SK-N-SH treated with all-trans-retinoic acid at 6 μM for 48 hours (cell line): ENCODE results near the gene MIDN.

Source experiments
- ATAC-seq: fragments of 200-7000 bp; cut with Tn5 transposase; 3 replicates; pipeline ENCODE4 v1.9.1; 2020; ENCODE audit warnings: mild to moderate bottlenecking, moderate library complexity
- ARNTL ChIP-seq: fragments of 450-650 bp; formaldehyde crosslinking; IDR thresholded peaks from 2 replicates; pipeline ENCODE4 v1.5.0; 2020; ENCODE audit warnings: low read depth, mild to moderate bottlenecking, moderate library complexity, borderline replicate concordance
- BACH2 ChIP-seq: fragments of 250-450 bp; sonication (Bioruptor Pico); IDR thresholded peaks from 2 replicates; pipeline ENCODE4 v1.9.0; 2021; ENCODE audit warnings: mild to moderate bottlenecking, borderline replicate concordance
- CSDC2 ChIP-seq: fragments of 250-450 bp; sonication (Bioruptor Pico); IDR thresholded peaks from 2 replicates; pipeline ENCODE4 v1.5.0; 2020; ENCODE audit warnings: mild to moderate bottlenecking, moderate library complexity
- ESRRG ChIP-seq: fragments of 250-450 bp; sonication (Bioruptor Pico); IDR thresholded peaks from 2 replicates; pipeline ENCODE4 v1.6.1; 2021; ENCODE audit warnings: mild to moderate bottlenecking
- GLIS3 ChIP-seq: fragments of 250-450 bp; sonication (Bioruptor Pico); IDR thresholded peaks from 2 replicates; pipeline ENCODE4 v1.5.0; 2020; ENCODE audit warnings: mild to moderate bottlenecking, moderate library complexity
- ISL1 ChIP-seq: fragments of 250-450 bp; sonication (Bioruptor Pico); IDR thresholded peaks from 2 replicates; pipeline ENCODE4 v2.1.2; 2022; ENCODE audit warnings: mild to moderate bottlenecking, moderate library complexity
- OSR1 ChIP-seq: fragments of 250-450 bp; sonication (Bioruptor Pico); IDR thresholded peaks from 2 replicates; pipeline ENCODE4 v1.8.0; 2022; ENCODE audit warnings: moderate library complexity, mild to moderate bottlenecking, inconsistent platforms
- PPARA ChIP-seq: fragments of 250-450 bp; sonication (Bioruptor Pico); IDR thresholded peaks from 2 replicates; pipeline ENCODE4 v1.5.0; 2020; ENCODE audit warnings: mild to moderate bottlenecking, borderline replicate concordance
- RARB ChIP-seq: fragments of 250-450 bp; sonication (Bioruptor Pico); IDR thresholded peaks from 2 replicates; pipeline ENCODE4 v1.8.0; 2021; ENCODE audit warnings: mild to moderate bottlenecking, moderate library complexity
- SNAI2 ChIP-seq: fragments of 250-450 bp; sonication (Bioruptor Pico); IDR thresholded peaks from 2 replicates; pipeline ENCODE4 v1.5.0; 2020; ENCODE audit warnings: mild to moderate bottlenecking, moderate library complexity
- TCF4 ChIP-seq: fragments of 250-450 bp; sonication (Bioruptor Pico); IDR thresholded peaks from 2 replicates; pipeline ENCODE4 v1.8.0; 2021; ENCODE audit warnings: mild to moderate bottlenecking, moderate library complexity, borderline replicate concordance
- TOX ChIP-seq: fragments of 250-450 bp; sonication (Bioruptor Pico); IDR thresholded peaks from 2 replicates; pipeline ENCODE4 v1.8.0; 2021; ENCODE audit warnings: mild to moderate bottlenecking, moderate library complexity, borderline replicate concordance
- ZFP3 ChIP-seq: fragments of 250-450 bp; sonication (Bioruptor Pico); IDR thresholded peaks from 2 replicates; pipeline ENCODE4 v1.5.0; 2020; ENCODE audit warnings: mild to moderate bottlenecking, moderate library complexity
- ZFP30 ChIP-seq: fragments of 450-650 bp; formaldehyde crosslinking; IDR thresholded peaks from 2 replicates; pipeline ENCODE4 v1.5.0; 2022; ENCODE audit warnings: mild to moderate bottlenecking, moderate library complexity
- ZNF565 ChIP-seq: fragments of 450-650 bp; formaldehyde crosslinking; conservative IDR thresholded peaks from 2 replicates; pipeline ENCODE4 v1.5.0; 2020; ENCODE audit warnings: low read depth, mild to moderate bottlenecking, moderate library complexity
- ZNF70 ChIP-seq: fragments of 450-650 bp; formaldehyde crosslinking; IDR thresholded peaks from 2 replicates; pipeline ENCODE4 v1.5.0; 2020; ENCODE audit warnings: mild to moderate bottlenecking, moderate library complexity
- ZNF8 ChIP-seq: fragments of 450-650 bp; formaldehyde crosslinking; IDR thresholded peaks from 2 replicates; pipeline ENCODE4 v1.5.0; 2020; ENCODE audit warnings: mild to moderate bottlenecking, moderate library complexity
- TF ChIP-seq, protein P1 (sequence below): fragments of 250-450 bp; sonication (Bioruptor Pico); IDR thresholded peaks from 2 replicates; pipeline ENCODE4 v1.5.1; 2021; ENCODE audit warnings: mild to moderate bottlenecking, moderate library complexity
- TF ChIP-seq, protein P2 (sequence below): fragments of 250-450 bp; sonication (Bioruptor Pico); IDR thresholded peaks from 2 replicates; pipeline ENCODE4 v1.5.0; 2020; ENCODE audit warnings: mild to moderate bottlenecking, moderate library complexity
- TF ChIP-seq, protein P3 (sequence below): fragments of 250-450 bp; sonication (Bioruptor Pico); IDR thresholded peaks from 2 replicates; pipeline ENCODE4 v1.5.1; 2020; ENCODE audit warnings: low read depth, mild to moderate bottlenecking, moderate library complexity
- TF ChIP-seq, protein P4 (sequence below): fragments of 250-450 bp; sonication (Bioruptor Pico); IDR thresholded peaks from 2 replicates; pipeline ENCODE4 v1.8.0; 2021; ENCODE audit warnings: low read depth, mild to moderate bottlenecking, moderate library complexity, borderline replicate concordance
- TF ChIP-seq, protein P5 (sequence below): fragments of 250-450 bp; sonication (Bioruptor Pico); IDR thresholded peaks from 2 replicates; pipeline ENCODE4 v1.8.0; 2020; ENCODE audit warnings: mild to moderate bottlenecking, moderate library complexity, borderline replicate concordance

MIDN gene

DNA sequence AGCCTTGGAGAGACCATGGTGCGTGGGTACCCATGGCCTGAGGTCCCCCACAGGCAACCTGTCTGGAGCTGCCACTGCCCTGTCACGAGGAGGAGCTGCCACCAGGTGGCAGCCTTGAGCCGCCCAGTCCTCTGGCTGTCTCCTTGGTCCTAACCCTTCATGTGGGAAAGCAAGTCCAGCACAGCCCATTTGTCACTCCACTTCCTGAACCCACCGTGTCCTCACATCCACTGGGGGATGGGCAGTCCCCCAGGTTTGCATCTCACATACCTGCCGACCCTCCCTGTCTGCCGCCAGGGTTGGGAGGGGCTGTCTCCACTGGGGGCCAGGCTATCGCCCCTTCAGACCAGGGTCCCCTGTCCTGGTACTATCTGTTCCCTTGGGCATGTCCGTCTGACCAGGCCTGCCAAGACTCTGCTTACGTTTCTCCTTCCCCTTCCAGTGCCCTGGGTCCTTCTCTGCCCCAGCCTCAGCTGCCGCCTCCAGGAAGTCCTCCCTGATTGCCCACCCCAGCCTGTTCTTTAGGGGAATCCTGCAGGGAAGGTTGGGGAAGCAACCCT lies 31.5 kb downstream of the MIDN start:
- TF ChIP-seq ISL1, result no peak
- TF ChIP-seq, protein P1, sequence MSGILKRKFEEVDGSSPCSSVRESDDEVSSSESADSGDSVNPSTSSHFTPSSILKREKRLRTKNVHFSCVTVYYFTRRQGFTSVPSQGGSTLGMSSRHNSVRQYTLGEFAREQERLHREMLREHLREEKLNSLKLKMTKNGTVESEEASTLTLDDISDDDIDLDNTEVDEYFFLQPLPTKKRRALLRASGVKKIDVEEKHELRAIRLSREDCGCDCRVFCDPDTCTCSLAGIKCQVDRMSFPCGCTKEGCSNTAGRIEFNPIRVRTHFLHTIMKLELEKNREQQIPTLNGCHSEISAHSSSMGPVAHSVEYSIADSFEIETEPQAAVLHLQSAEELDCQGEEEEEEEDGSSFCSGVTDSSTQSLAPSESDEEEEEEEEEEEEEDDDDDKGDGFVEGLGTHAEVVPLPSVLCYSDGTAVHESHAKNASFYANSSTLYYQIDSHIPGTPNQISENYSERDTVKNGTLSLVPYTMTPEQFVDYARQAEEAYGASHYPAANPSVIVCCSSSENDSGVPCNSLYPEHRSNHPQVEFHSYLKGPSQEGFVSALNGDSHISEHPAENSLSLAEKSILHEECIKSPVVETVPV, result no peak
- no peak for TF ChIP-seq SNAI2 (CRISPR knock-in tag)
- TF ChIP-seq ZFP3, result no peak
- TF ChIP-seq RARB (CRISPR knock-in tag), result no peak
- TF ChIP-seq TOX, result no peak
- TF ChIP-seq, protein P2, sequence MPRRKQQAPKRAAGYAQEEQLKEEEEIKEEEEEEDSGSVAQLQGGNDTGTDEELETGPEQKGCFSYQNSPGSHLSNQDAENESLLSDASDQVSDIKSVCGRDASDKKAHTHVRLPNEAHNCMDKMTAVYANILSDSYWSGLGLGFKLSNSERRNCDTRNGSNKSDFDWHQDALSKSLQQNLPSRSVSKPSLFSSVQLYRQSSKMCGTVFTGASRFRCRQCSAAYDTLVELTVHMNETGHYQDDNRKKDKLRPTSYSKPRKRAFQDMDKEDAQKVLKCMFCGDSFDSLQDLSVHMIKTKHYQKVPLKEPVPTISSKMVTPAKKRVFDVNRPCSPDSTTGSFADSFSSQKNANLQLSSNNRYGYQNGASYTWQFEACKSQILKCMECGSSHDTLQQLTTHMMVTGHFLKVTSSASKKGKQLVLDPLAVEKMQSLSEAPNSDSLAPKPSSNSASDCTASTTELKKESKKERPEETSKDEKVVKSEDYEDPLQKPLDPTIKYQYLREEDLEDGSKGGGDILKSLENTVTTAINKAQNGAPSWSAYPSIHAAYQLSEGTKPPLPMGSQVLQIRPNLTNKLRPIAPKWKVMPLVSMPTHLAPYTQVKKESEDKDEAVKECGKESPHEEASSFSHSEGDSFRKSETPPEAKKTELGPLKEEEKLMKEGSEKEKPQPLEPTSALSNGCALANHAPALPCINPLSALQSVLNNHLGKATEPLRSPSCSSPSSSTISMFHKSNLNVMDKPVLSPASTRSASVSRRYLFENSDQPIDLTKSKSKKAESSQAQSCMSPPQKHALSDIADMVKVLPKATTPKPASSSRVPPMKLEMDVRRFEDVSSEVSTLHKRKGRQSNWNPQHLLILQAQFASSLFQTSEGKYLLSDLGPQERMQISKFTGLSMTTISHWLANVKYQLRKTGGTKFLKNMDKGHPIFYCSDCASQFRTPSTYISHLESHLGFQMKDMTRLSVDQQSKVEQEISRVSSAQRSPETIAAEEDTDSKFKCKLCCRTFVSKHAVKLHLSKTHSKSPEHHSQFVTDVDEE (CRISPR knock-in tag), result no peak
- TF ChIP-seq, protein P3, sequence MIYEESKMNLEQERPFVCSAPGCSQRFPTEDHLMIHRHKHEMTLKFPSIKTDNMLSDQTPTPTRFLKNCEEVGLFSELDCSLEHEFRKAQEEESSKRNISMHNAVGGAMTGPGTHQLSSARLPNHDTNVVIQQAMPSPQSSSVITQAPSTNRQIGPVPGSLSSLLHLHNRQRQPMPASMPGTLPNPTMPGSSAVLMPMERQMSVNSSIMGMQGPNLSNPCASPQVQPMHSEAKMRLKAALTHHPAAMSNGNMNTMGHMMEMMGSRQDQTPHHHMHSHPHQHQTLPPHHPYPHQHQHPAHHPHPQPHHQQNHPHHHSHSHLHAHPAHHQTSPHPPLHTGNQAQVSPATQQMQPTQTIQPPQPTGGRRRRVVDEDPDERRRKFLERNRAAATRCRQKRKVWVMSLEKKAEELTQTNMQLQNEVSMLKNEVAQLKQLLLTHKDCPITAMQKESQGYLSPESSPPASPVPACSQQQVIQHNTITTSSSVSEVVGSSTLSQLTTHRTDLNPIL, result no peak
- TF ChIP-seq, protein P4, sequence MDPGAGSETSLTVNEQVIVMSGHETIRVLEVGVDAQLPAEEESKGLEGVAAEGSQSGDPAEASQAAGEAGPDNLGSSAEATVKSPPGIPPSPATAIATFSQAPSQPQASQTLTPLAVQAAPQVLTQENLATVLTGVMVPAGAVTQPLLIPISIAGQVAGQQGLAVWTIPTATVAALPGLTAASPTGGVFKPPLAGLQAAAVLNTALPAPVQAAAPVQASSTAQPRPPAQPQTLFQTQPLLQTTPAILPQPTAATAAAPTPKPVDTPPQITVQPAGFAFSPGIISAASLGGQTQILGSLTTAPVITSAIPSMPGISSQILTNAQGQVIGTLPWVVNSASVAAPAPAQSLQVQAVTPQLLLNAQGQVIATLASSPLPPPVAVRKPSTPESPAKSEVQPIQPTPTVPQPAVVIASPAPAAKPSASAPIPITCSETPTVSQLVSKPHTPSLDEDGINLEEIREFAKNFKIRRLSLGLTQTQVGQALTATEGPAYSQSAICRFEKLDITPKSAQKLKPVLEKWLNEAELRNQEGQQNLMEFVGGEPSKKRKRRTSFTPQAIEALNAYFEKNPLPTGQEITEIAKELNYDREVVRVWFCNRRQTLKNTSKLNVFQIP (CRISPR knock-in tag), result no peak
- TF ChIP-seq, protein P5, sequence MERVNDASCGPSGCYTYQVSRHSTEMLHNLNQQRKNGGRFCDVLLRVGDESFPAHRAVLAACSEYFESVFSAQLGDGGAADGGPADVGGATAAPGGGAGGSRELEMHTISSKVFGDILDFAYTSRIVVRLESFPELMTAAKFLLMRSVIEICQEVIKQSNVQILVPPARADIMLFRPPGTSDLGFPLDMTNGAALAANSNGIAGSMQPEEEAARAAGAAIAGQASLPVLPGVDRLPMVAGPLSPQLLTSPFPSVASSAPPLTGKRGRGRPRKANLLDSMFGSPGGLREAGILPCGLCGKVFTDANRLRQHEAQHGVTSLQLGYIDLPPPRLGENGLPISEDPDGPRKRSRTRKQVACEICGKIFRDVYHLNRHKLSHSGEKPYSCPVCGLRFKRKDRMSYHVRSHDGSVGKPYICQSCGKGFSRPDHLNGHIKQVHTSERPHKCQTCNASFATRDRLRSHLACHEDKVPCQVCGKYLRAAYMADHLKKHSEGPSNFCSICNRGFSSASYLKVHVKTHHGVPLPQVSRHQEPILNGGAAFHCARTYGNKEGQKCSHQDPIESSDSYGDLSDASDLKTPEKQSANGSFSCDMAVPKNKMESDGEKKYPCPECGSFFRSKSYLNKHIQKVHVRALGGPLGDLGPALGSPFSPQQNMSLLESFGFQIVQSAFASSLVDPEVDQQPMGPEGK, result no peak
- no peak for TF ChIP-seq GLIS3 (CRISPR knock-in tag)
- TF ChIP-seq PPARA (CRISPR knock-in tag), result no peak
- no peak for TF ChIP-seq ZNF70
- no peak for TF ChIP-seq ARNTL (CRISPR knock-in tag)
- no peak for TF ChIP-seq ZNF565 (CRISPR knock-in tag)
- TF ChIP-seq BACH2 (CRISPR knock-in tag), result no peak
- no peak for TF ChIP-seq TCF4 (CRISPR knock-in tag)
- no peak for TF ChIP-seq CSDC2 (CRISPR knock-in tag)
- TF ChIP-seq ZNF8, result no peak
- no peak for TF ChIP-seq ESRRG (CRISPR knock-in tag)
- TF ChIP-seq, all 23 proteins: peak for 0

GRCh38 chr19:1280636-1281568 lies 32.5 kb downstream of the MIDN start:
- ATAC-seq, result no peak
- TF ChIP-seq GLIS3 (CRISPR knock-in tag) (no peak), BACH2 (CRISPR knock-in tag) (no peak), ZFP30 (CRISPR knock-in tag) (no peak), ARNTL (CRISPR knock-in tag) (no peak), OSR1 (no peak), TCF4 (CRISPR knock-in tag) (no peak), ISL1 (no peak), PPARA (CRISPR knock-in tag) (no peak), ESRRG (CRISPR knock-in tag) (no peak), TOX (no peak), ZNF70 (no peak), SNAI2 (CRISPR knock-in tag) (no peak), ZNF565 (CRISPR knock-in tag) (no peak)
- TF ChIP-seq, protein P1, result no peak
- TF ChIP-seq, protein P3, result no peak
- TF ChIP-seq, protein P2 (CRISPR knock-in tag), result no peak

More for the DNA sequence above, 31.5 kb downstream of the MIDN start:
- ATAC-seq, result peak; percentile 64
